KMS-11 (cell line): ENCODE data around the gene MAFG.
"Not testable (repeated sequence)": the region's sequence is repeated elsewhere in the genome, so short reads cannot be mapped to it uniquely, and the experiment has no call there.

ENCODE experiments used
- H2AFZ ChIP-seq: fragments of 200-600 bp; sonication (generic); 2 replicates; pipeline ENCODE4 v1.6.1; 2016; ENCODE audit warnings: antibody characterized with exemption, mixed run types, low read depth
- H3K27ac ChIP-seq: fragments of 200-600 bp; sonication (generic); 2 replicates; pipeline ENCODE4 v1.6.1; 2016; ENCODE audit warnings: mild to moderate bottlenecking, mixed run types
- H3K27me3 ChIP-seq: fragments of 200-600 bp; sonication (generic); 2 replicates; pipeline ENCODE4 v1.6.1; 2017; ENCODE audit warnings: mild to moderate bottlenecking, low read depth, mixed run types, moderate library complexity; ENCODE audit not compliant: insufficient read depth
- H3K36me3 ChIP-seq: fragments of 200-600 bp; sonication (generic); 2 replicates; pipeline ENCODE4 v1.6.1; 2017; ENCODE audit warnings: mild to moderate bottlenecking, mixed run types; ENCODE audit not compliant: insufficient read depth
- H3K4me1 ChIP-seq: fragments of 200-600 bp; sonication (generic); 2 replicates; pipeline ENCODE4 v1.6.1; 2016; ENCODE audit warnings: mild to moderate bottlenecking, low read depth, mixed run types; ENCODE audit not compliant: poor library complexity, severe bottlenecking
- H3K4me2 ChIP-seq: fragments of 200-600 bp; sonication (generic); 2 replicates; pipeline ENCODE4 v1.7.0; 2016; ENCODE audit warnings: mild to moderate bottlenecking, mixed run types
- H3K4me3 ChIP-seq: fragments of 200-600 bp; sonication (generic); IDR thresholded peaks from 2 replicates; pipeline ENCODE4 v1.6.1; 2017; ENCODE audit warnings: low read depth, low read length, mixed read lengths; ENCODE audit not compliant: insufficient read depth
- H3K79me2 ChIP-seq: fragments of 200-600 bp; sonication (generic); 2 replicates; pipeline ENCODE4 v1.6.1; 2016; ENCODE audit warnings: low read depth, mixed run types; ENCODE audit not compliant: insufficient read depth
- H3K9ac ChIP-seq: fragments of 200-600 bp; sonication (generic); 2 replicates; pipeline ENCODE4 v1.6.1; 2016; ENCODE audit warnings: mild to moderate bottlenecking, mixed run types
- H4K20me1 ChIP-seq: fragments of 200-600 bp; sonication (generic); 2 replicates; pipeline ENCODE4 v1.6.1; 2016; ENCODE audit warnings: mild to moderate bottlenecking, mixed run types; ENCODE audit not compliant: insufficient read depth
- TF ChIP-seq, protein P1 (sequence below): fragments of 200-600 bp; sonication (generic); conservative IDR thresholded peaks from 2 replicates; pipeline ENCODE4 v1.6.1; 2017; ENCODE audit warnings: low read depth, mild to moderate bottlenecking, antibody characterized with exemption, low read length, moderate library complexity, mixed read lengths

Gene MAFG

DNA sequence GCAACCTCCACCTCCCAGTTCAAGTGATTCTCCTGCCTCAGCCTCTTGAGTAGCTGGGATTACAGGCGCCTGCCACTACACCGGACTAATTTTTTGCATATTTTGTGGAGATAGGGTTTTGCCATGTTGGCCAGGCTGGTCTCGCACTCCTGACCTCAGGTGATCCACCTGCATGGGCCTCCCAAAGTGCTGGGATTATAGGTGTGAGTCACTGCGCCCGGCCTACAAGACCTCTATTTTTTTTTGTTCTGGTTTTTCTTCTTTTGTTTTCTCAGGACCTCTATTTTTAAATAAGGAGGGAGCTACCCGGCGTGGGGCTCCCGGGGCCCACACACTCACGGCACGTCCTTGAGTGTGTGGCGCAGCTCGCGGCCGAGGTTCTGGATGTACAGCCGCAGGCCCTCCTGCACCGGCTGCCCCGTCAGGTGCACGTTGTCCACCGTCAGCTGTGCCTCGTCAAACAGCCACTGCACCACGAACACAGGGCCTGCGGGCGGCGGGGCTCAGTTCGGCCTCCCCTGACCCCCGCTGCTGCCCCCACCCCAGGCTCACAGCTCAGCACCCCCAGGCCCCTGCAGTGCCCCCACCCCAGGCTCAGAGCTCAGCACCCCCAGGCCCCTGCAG lies 27.6 kb upstream of the MAFG start:
- TF ChIP-seq, protein P1, sequence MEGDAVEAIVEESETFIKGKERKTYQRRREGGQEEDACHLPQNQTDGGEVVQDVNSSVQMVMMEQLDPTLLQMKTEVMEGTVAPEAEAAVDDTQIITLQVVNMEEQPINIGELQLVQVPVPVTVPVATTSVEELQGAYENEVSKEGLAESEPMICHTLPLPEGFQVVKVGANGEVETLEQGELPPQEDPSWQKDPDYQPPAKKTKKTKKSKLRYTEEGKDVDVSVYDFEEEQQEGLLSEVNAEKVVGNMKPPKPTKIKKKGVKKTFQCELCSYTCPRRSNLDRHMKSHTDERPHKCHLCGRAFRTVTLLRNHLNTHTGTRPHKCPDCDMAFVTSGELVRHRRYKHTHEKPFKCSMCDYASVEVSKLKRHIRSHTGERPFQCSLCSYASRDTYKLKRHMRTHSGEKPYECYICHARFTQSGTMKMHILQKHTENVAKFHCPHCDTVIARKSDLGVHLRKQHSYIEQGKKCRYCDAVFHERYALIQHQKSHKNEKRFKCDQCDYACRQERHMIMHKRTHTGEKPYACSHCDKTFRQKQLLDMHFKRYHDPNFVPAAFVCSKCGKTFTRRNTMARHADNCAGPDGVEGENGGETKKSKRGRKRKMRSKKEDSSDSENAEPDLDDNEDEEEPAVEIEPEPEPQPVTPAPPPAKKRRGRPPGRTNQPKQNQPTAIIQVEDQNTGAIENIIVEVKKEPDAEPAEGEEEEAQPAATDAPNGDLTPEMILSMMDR = no peak
- H3K4me1 ChIP-seq = no peaks in the 10 kb centered on the region
- H3K79me2 ChIP-seq = no peaks in the 10 kb centered on the region
- no peaks in the 10 kb centered on the region for H3K36me3 ChIP-seq
- H3K27ac ChIP-seq = no peak overlapping the region
- peaks cover 57% of the 10 kb centered on the region for H3K27me3 ChIP-seq
- H4K20me1 ChIP-seq = no peaks in the 10 kb centered on the region
- no peak overlapping the region for H2AFZ ChIP-seq
- H3K4me3 ChIP-seq = no peak overlapping the region
- no peak overlapping the region for H3K4me2 ChIP-seq
- H3K9ac ChIP-seq = no peak overlapping the region

DNA sequence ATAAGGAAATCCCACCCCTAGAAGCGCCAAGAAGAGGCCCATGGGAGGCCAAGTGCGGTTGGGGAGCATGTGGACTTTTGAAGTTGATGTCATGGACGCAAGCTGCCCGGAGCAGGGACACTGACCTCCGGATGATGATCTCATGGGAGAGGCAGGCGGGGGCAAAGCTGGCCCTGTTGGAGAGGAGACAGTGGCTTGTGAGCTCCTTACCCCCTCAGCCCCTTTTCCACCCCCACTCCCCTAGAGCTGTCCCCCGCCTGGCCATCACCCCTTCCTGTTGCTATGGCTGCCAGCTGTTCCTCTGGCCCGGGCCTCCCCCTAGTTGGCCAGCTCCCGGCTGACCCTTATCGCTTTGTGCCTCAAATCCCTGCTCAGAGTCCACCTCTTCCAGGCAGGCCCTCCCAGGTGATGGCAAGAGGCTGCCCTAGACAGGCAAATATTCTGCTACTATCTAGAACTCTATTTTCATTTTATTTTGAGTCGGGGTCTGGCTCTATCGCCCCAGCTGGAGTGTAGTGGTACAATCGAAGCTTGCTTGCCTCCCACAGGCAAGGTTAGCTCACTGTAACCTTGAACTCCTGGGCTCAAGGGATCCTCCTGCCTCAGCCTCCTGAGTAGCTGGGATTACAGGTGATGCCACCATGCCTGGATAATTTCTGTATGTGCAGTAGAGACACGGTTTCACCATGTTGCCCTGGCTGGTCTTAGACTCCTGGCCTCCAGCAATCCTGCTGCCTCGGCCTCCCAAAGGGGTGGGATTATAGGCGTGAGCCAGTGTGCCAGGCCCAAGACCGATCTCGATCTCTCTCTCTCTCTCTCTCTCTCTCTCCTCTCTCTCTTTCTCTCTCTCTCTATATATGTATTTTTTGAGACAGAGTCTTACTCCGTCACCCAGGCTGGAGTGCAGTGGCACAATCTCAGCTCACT lies 26.9 kb upstream of the MAFG start:
- H3K79me2 ChIP-seq = no peaks in the 10 kb centered on the region
- TF ChIP-seq, protein P1 = no peak
- no peak overlapping the region for H3K4me3 ChIP-seq
- H3K36me3 ChIP-seq = no peaks in the 10 kb centered on the region
- no peaks in the 10 kb centered on the region for H3K4me1 ChIP-seq
- no peak overlapping the region for H3K27ac ChIP-seq
- H2AFZ ChIP-seq = no peak overlapping the region
- peaks cover 53% of the 10 kb centered on the region for H3K27me3 ChIP-seq
- H3K4me2 ChIP-seq = no peak overlapping the region
- H3K9ac ChIP-seq = no peak overlapping the region
- no peaks in the 10 kb centered on the region for H4K20me1 ChIP-seq

DNA sequence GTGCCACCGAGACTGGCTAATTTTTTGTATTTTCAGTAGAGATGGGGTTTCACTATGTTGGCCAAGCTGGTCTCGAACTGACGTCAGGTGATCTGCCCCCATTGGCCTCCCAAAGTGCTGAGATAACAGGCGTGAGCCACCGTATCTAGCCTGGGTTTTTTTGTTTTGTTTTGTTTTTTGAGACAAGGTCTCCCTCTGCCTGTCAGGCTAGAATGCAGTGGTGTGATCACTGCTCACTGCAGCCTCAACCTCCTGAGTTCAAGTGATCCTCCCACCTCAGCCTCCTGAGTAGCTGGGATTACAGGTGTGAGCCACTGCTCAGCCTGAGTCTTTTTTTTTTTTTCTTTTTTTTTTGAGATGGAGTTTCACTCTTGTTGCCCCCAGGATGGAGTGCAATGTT lies 25.9 kb upstream of the MAFG start:
- not testable (repeated sequence) for H3K27ac ChIP-seq, H3K36me3 ChIP-seq, H3K79me2 ChIP-seq, H3K9ac ChIP-seq, H2AFZ ChIP-seq, H3K4me2 ChIP-seq, H3K4me1 ChIP-seq, H4K20me1 ChIP-seq, H3K4me3 ChIP-seq
- peaks cover 43% of the 10 kb centered on the region for H3K27me3 ChIP-seq

DNA sequence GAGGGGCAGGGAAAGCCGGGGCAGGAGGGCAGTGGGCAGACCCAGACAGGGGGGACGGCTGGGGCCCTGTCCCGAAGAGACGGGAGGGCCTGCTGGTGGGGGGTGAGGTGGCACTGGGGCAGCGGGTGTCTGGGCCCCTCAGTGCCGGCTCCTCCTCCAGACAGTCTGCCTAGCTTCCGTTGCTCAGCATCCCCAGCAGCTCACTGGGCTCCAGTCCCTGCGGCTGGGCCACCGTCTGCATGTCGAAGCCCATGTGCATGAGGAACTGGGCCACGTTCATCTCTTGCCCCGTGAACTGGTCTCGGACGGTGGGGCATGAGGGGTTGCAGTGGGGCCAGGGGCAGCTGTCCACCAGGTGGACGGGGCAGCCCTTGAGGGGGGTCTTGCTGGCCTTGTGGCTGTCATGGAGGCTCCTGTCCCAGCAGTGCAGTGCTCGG lies 25.3 kb upstream of the MAFG start:
- H3K4me2 ChIP-seq = no peak overlapping the region
- H3K79me2 ChIP-seq = no peaks in the 10 kb centered on the region
- no peak overlapping the region for H2AFZ ChIP-seq
- H3K36me3 ChIP-seq = no peaks in the 10 kb centered on the region
- no peak overlapping the region for H3K9ac ChIP-seq
- H4K20me1 ChIP-seq = no peaks in the 10 kb centered on the region
- no peak overlapping the region for H3K27ac ChIP-seq
- H3K4me1 ChIP-seq = no peaks in the 10 kb centered on the region
- TF ChIP-seq, protein P1 = no peak
- no peak overlapping the region for H3K4me3 ChIP-seq
- peaks cover 37% of the 10 kb centered on the region for H3K27me3 ChIP-seq
